Measurements from ENCODE around the gene TAF6L.

DNA sequence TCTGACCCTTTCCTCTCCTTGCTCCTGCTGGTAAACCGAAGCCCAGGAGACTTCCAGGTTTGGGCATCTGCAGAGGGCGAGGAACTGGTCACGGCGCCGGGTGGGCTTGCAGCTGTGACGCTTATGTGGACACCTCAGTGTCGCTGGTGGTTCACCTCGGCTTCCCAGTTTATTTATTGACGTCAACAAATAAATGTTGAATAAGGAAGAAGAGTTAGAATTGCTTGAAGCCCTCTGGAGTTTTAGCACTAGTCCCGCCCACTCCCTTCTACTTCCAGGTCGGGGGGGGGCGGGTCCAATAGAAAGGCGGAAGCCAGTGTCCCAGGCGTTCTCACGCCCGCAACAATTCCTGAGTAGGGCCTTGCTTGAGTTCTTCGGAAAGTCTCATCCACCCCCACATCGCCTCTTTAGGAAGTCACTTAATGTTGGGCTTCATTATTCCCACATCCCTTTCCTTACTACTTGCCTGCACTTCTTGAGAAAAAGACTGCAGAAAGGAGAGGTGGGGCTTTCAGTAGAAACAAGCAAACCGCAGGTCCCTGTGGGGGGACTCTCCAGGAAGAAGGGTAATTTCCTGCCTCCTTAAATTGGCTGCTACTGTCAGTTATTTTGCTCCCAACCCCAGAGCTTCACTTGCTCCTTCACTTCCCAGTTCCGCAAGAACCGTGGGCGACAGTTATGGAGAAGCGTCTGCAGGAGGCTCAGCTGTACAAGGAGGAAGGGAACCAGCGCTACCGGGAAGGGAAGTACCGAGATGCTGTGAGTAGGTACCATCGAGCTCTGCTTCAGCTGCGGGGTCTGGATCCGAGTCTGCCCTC lies 42.8 kb upstream of the TAF6L start, which contains the start of gene TTC9C:
- TF ChIP-seq GATA3 (IDR thresholded peaks at IDR 0.05; ENCODE audit: low read depth, low read length), result no peak
- no peak for TF ChIP-seq GATA2 (IDR thresholded peaks at IDR 0.05; ENCODE audit: low read depth, low read length)

All from SH-SY5Y (cell line).